ENCODE data around the gene TDRD5.

The TDRD5 gene

GRCh38 chr1:179591592-179592580 lies at the start of gene TDRD5:
Gene TDRD5, plus strand, starts transcription at chr1:179591832. Its CDS starts 784 bp downstream, at chr1:179592616.
- DNase-seq (ENCODE audit: low read depth in 2 of 2) = no peak

- no peak for DNase-seq (ENCODE audit: low read depth in 2 of 2)
Observed at GRCh38 chr1:179545321-179545720, 46.3 kb upstream of the TDRD5 start.

GRCh38 chr1:179547021-179547535 lies 44.6 kb upstream of the TDRD5 start:
- no peak for DNase-seq (ENCODE audit: low read depth in 2 of 2)

GRCh38 chr1:179548666-179549367 lies 42.8 kb upstream of the TDRD5 start:
- DNase-seq (ENCODE audit: low read depth in 2 of 2) = no peak

- DNase-seq (ENCODE audit: low read depth in 2 of 2) = no peak
Observed at GRCh38 chr1:179549368-179549700, 42.3 kb upstream of the TDRD5 start.

- DNase-seq (ENCODE audit: low read depth in 2 of 2) = no peak
Observed at GRCh38 chr1:179550746-179551682, 40.6 kb upstream of the TDRD5 start.

GRCh38 chr1:179554427-179554826 lies 37.2 kb upstream of the TDRD5 start:
- DNase-seq (ENCODE audit: low read depth in 2 of 2) = no peak

- DNase-seq (ENCODE audit: low read depth in 2 of 2) = no peak
Observed at GRCh38 chr1:179558078-179558477, 33.6 kb upstream of the TDRD5 start.

- DNase-seq (ENCODE audit: low read depth in 2 of 2) = no peak
Observed at GRCh38 chr1:179575497-179576314, 15.9 kb upstream of the TDRD5 start, which contains the start of gene NPHS2. Gene NPHS2, minus strand, starts transcription at chr1:179575948. Its CDS starts 84 bp downstream, at chr1:179575864.

GRCh38 chr1:179576509-179576908 lies 15.1 kb upstream of the TDRD5 start:
- DNase-seq (ENCODE audit: low read depth in 2 of 2) = no peak

GRCh38 chr1:179583771-179584320 lies 7.8 kb upstream of the TDRD5 start:
- DNase-seq (ENCODE audit: low read depth in 2 of 2) = no peak

GRCh38 chr1:179586107-179586823 lies 5.4 kb upstream of the TDRD5 start:
- DNase-seq (ENCODE audit: low read depth in 2 of 2) = no peak

- DNase-seq (ENCODE audit: low read depth in 2 of 2) = no peak
Observed at GRCh38 chr1:179587336-179587735, 4.3 kb upstream of the TDRD5 start.

- no peak for DNase-seq (ENCODE audit: low read depth in 2 of 2)
Observed at GRCh38 chr1:179588425-179589024, 3.1 kb upstream of the TDRD5 start.

- DNase-seq (ENCODE audit: low read depth in 2 of 2) = no peak
Observed at GRCh38 chr1:179589509-179589908, 2.1 kb upstream of the TDRD5 start.

GRCh38 chr1:179590671-179591070 lies 961 bp upstream of the TDRD5 start:
- DNase-seq (ENCODE audit: low read depth in 2 of 2) = no peak

- no peak for DNase-seq (ENCODE audit: low read depth in 2 of 2)
Observed at GRCh38 chr1:179591253-179591591, 410 bp upstream of the TDRD5 start.

GRCh38 chr1:179598631-179599030 lies 7.0 kb downstream of the TDRD5 start:
- no peak for DNase-seq (ENCODE audit: low read depth in 2 of 2)

GRCh38 chr1:179599623-179600249 lies 8.1 kb downstream of the TDRD5 start:
- DNase-seq (ENCODE audit: low read depth in 2 of 2) = no peak
